OCI-LY7 (cell line): ENCODE data around the gene DICER1.

ENCODE experiments used
- CTCF ChIP-seq: fragments of 200-600 bp; sonication (generic); conservative IDR thresholded peaks from 2 replicates; pipeline ENCODE4 v1.5.1; 2014; ENCODE audit warnings: mild to moderate bottlenecking, antibody characterized with exemption, low read length, moderate library complexity, mixed read lengths
- EZH2phosphoT487 ChIP-seq: fragments of 200-600 bp; sonication (generic); IDR thresholded peaks from 2 replicates; pipeline ENCODE4 v1.6.1; 2018; ENCODE audit warnings: low read depth, borderline replicate concordance, mild to moderate bottlenecking, mixed run types, antibody characterized with exemption, low read length, moderate library complexity, mixed read lengths

- TF ChIP-seq CTCF (no peak), EZH2phosphoT487 (no peak)
These were observed 99.5 kb downstream of the DICER1 start for GRCh38 chr14:95057851-95058250.
